Measurements from ENCODE around the gene RASSF5.

DNA sequence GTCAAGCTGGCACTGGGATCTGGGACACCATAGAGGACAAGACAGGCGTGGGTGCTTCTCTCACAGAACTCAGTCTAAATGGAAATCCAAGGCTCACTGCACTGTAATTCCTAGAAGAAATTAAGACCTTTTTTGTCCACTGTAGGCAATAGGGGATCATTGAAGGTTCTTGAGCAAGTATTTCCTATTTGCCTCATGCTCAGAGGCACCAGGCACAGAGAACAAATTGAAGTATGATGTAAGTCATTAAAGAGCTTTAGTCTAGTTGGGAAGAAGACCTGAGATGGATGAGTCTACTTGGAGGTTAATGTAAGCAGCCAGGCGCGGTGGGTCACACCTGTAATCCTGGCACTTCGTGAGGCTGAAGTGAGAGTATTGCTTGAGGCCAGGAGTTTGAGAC, 70.3 kb downstream of the RASSF5 start:
- TF ChIP-seq POLR2AphosphoS5 (IDR thresholded peaks at IDR 0.05; ENCODE audit: insufficient read depth in 1 of 2, low read depth in 1 of 2), result no peak
- TF ChIP-seq POLR2A (IDR thresholded peaks at IDR 0.05), result no peak
